Breast epithelium (tissue), 4 donors: ENCODE measurements around the gene CLCN3. TPM values are rescaled to one million over a fixed set of nuclear protein-coding genes. Genes with fewer than 3 reads are reported as not detected.

Source experiments
- DNase-seq, 2 donors: peaks; one replicate each; pipeline ENCODE4 v3.0.0-alpha.2; 2019; ENCODE audit warnings: low spot score in 2 of 2
- H3K27ac ChIP-seq, 2 donors: fragments of 200-600 bp; sonication (generic) in 1 of 2; one replicate each; pipeline ENCODE4 v1.5.1; 2016 to 2019; ENCODE audit warnings: mild to moderate bottlenecking in 1 of 2
- H3K27me3 ChIP-seq, 2 donors: fragments of 200-600 bp; sonication (generic) in 1 of 2; one replicate each; pipeline versions ENCODE4 v1.5.1 to v1.6.0; 2017 to 2019; ENCODE audit warnings: control low read depth in 1 of 2, mild to moderate bottlenecking in 1 of 2
- H3K36me3 ChIP-seq: fragments of 200-600 bp; one replicate; pipeline ENCODE4 v1.5.1; 2019
- H3K4me1 ChIP-seq, 2 donors: fragments of 200-600 bp; sonication (generic); one replicate each; pipeline ENCODE4 v1.5.1; 2016 to 2019; ENCODE audit warnings: control low read depth in 1 of 2
- H3K4me3 ChIP-seq, 3 donors: fragments of 200-600 bp; sonication (generic); 1 replicate in 2 of 3; 2 replicates in 1 of 3; pipeline ENCODE4 v1.5.1; 2016 to 2019; ENCODE audit warnings: mild to moderate bottlenecking in 3 of 3, moderate library complexity in 2 of 3
- H3K9me3 ChIP-seq, 2 donors: fragments of 200-600 bp; sonication (generic) in 1 of 2; one replicate each; pipeline ENCODE4 v1.5.1; 2016 to 2019; ENCODE audit warnings: control low read depth in 1 of 2
- POLR2A ChIP-seq: fragments of 450-650 bp; IDR thresholded peaks from one replicate; pipeline ENCODE4 v1.6.1; 2016; ENCODE audit warnings: antibody characterized with exemption, mild to moderate bottlenecking, moderate library complexity
- POLR2AphosphoS5 ChIP-seq, 3 donors: sonication (generic); formaldehyde crosslinking; IDR thresholded peaks; one replicate each; pipeline ENCODE4 v1.6.1; 2017; ENCODE audit warnings: antibody characterized with exemption in 3 of 3
- intact Hi-C: fragments of 100-400 bp; cut with DNase I; formaldehyde crosslinking; loops from one replicate; pipeline ENCODE4 v1.15.1; 2023; ENCODE audit warnings: low total_unique reads
- total RNA-seq, 3 donors: library from RNA; depleted of rRNA; stranded (reverse); fragments of >200 nt; gene quantifications; one replicate each; pipeline ENCODE4 v1.1.0, GENCODE V29; 2016
- TF ChIP-seq, protein P1 (sequence below), 3 donors: fragments of 450-650 bp; IDR thresholded peaks; one replicate each; pipeline ENCODE4 v1.5.1; 2016 to 2017; ENCODE audit warnings: antibody characterized with exemption in 3 of 3, mild to moderate bottlenecking in 3 of 3, moderate library complexity in 3 of 3

The CLCN3 gene
- total RNA-seq, 3 donors from 2014 or later: 26.4 to 65.7 (median 32.8) TPM

DNA sequence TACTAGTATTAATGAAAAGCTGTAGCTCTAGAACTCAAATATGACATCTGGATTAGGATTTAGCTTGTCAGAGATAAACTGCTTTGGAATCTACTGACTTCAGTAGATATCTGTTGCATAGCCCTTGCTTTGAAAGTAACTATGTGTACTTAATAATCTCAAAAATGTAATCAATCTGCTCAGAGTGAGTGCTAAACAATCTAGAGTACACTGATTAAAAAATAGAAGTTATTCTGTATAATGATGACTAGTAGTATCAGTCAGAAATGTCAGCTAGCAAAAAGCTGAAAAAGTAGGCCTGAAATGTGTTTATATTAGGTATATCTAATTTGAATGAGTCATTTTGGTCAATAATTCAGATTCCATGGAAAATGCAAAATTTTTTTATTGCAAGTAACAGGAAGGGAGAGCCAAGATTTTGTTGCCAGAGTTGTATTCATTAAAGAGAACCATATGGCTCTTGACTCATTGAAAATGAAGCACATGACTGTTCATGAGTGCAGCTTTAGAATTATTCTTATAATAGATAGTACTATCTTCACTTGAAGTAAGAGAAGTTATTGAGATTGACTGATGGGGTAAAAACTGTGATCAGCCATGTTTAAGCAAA lies 20.0 kb downstream of the CLCN3 start:
- Histone ChIP-seq H3K9me3 (no peaks in the 10 kb centered on the region), H3K27me3 (no peaks in the 10 kb centered on the region), H3K4me3 (no peak overlapping the region), H3K36me3 (no peaks in the 10 kb centered on the region), H3K27ac (no peak overlapping the region), H3K4me1 (no peaks in the 10 kb centered on the region)
- TF ChIP-seq POLR2A (no peak), POLR2AphosphoS5 (IDR thresholded peaks at IDR 0.05) (no peak)
- TF ChIP-seq, protein P1, sequence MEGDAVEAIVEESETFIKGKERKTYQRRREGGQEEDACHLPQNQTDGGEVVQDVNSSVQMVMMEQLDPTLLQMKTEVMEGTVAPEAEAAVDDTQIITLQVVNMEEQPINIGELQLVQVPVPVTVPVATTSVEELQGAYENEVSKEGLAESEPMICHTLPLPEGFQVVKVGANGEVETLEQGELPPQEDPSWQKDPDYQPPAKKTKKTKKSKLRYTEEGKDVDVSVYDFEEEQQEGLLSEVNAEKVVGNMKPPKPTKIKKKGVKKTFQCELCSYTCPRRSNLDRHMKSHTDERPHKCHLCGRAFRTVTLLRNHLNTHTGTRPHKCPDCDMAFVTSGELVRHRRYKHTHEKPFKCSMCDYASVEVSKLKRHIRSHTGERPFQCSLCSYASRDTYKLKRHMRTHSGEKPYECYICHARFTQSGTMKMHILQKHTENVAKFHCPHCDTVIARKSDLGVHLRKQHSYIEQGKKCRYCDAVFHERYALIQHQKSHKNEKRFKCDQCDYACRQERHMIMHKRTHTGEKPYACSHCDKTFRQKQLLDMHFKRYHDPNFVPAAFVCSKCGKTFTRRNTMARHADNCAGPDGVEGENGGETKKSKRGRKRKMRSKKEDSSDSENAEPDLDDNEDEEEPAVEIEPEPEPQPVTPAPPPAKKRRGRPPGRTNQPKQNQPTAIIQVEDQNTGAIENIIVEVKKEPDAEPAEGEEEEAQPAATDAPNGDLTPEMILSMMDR (IDR thresholded peaks at IDR 0.05): no peak
- intact Hi-C loops: no loop called here
- no peak for DNase-seq

DNA sequence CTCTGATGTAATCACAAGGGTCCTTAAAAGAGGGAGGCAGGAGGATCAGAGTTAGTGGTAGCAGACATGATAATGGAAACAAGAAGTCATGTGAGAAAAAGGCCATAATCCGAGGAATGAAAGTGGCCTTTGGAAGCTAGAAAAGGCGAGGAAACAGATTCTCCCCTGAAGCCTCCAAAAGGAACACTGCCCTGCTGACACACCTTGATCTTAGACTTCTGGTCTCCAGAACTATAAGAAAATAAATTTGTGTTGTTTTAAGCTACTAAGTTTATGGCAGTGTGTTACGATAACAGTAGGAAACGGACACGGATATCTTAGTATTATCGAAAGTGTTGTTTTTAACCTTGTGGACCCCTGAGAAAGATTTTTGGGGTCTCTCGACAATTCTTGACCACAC lies 24.4 kb downstream of the CLCN3 start:
- intact Hi-C loops: no loop called here
- Histone ChIP-seq H3K4me3 (no peak overlapping the region), H3K4me1 (no peaks in the 10 kb centered on the region), H3K9me3 (no peaks in the 10 kb centered on the region), H3K27me3 (no peaks in the 10 kb centered on the region), H3K36me3 (no peaks in the 10 kb centered on the region), H3K27ac (no peak overlapping the region)
- DNase-seq: no peak
- TF ChIP-seq, protein P1 (IDR thresholded peaks at IDR 0.05): no peak
- TF ChIP-seq POLR2A (no peak), POLR2AphosphoS5 (IDR thresholded peaks at IDR 0.05) (no peak)

DNA sequence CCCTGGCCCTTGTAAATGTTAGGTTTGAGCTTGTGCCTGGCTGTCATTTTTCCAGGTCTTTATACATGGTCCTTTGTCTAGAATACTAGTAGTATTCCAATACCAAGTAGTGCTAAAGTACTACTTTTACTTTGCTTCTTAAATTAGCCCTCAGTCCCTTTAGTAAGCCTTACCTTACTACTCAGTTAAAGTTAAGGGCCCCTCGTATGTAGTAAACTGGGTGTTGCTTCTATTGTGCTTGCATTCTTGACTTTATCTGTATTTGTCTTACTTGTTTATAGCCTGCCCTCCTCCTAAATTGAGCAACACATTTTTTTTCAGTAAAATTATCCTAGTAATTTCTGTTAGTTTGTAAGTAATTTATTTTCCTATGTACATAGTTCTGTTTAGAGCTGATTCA lies 25.2 kb downstream of the CLCN3 start:
- TF ChIP-seq POLR2A (no peak), POLR2AphosphoS5 (IDR thresholded peaks at IDR 0.05) (no peak)
- TF ChIP-seq, protein P1 (IDR thresholded peaks at IDR 0.05): no peak

DNA sequence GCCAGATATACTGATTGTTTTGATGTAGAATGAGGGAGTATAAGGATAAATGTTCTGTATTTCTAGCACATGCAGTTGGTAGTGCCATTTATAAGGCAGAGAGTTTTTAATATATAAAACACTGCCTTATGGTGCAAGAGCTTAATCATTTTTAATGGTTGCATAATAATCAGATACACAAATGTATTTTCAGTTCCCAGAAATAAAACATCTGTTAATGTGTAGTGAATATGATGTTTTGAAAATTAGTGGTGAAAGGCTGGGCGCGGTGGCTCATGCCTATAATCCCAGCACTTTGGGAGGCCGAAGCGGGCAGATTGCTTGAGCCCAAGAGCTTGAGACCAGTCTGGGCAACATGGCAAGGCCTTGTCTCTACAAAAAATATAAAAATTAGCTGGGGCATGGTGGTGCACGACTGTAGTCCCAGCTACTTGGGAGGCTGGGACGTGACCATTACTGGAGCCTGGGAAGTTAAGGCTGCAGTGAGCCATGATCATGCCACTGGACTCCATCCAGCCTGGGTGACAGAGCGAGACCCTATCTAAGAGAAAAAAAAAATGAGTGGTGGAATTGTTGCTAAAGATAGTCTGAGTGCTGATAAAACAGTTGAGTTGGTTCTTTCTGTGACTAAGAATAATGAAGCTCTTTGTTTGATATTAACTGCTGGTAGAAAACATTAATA lies 29.3 kb downstream of the CLCN3 start:
- Histone ChIP-seq H3K36me3 (no peaks in the 10 kb centered on the region), H3K9me3 (no peaks in the 10 kb centered on the region), H3K27me3 (no peaks in the 10 kb centered on the region), H3K4me1 (no peaks in the 10 kb centered on the region), H3K4me3 (no peak overlapping the region), H3K27ac (no peak overlapping the region)
- intact Hi-C loops: no loop called here
- TF ChIP-seq POLR2A (no peak), POLR2AphosphoS5 (IDR thresholded peaks at IDR 0.05) (no peak)
- TF ChIP-seq, protein P1 (IDR thresholded peaks at IDR 0.05): no peak
- no peak for DNase-seq

More for the DNA sequence above, 25.2 kb downstream of the CLCN3 start:
- no peak overlapping the region for H3K27ac ChIP-seq
- no peak overlapping the region for H3K4me3 ChIP-seq
- no peak for DNase-seq
- H3K9me3 ChIP-seq: no peaks in the 10 kb centered on the region
- no peaks in the 10 kb centered on the region for H3K36me3 ChIP-seq
- intact Hi-C loops: no loop called here
- H3K27me3 ChIP-seq: no peaks in the 10 kb centered on the region
- H3K4me1 ChIP-seq: no peaks in the 10 kb centered on the region

DNA sequence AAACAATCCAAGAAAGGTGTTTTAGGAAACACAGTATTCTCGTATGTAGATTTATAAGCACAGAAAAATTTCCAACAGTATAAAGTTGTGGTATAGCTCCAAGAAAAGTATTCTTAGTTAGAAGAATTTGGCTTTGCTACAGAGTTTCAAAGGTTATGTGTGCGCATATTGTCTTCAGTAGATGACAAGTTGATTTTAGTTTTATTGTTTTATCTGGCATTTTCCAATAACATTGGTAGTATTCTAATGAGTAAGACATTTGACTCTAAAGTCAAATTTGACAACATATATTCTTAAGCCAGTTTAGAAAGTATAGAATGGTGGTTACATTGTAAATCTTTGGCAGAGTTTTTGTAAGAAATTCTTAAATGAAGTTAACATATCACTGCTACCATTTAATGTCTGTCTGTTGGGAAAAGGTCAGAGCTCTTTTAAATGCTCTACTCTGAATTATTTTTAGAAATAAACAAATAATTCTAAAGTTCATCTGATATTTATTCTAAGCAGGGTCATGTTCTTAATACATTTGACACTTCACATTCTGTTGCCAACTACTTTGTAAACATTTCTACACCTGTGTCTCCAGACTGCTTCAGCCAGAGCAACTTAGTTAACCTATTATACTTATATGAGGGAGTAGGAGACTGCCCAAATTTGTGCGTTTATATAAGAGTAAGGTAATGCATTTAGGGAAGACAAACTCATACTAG lies 30.0 kb downstream of the CLCN3 start:
- TF ChIP-seq POLR2A: no peak
- TF ChIP-seq, protein P1 (IDR thresholded peaks at IDR 0.05): no peak
- TF ChIP-seq POLR2AphosphoS5 (IDR thresholded peaks at IDR 0.05): no peak
- no peak for DNase-seq
- Histone ChIP-seq H3K4me3 (no peak overlapping the region), H3K36me3 (no peaks in the 10 kb centered on the region), H3K9me3 (no peaks in the 10 kb centered on the region), H3K27me3 (no peaks in the 10 kb centered on the region), H3K27ac (no peak overlapping the region), H3K4me1 (no peaks in the 10 kb centered on the region)
- intact Hi-C loops: no loop called here
